ENCODE results near the gene DCAF17.

DNA sequence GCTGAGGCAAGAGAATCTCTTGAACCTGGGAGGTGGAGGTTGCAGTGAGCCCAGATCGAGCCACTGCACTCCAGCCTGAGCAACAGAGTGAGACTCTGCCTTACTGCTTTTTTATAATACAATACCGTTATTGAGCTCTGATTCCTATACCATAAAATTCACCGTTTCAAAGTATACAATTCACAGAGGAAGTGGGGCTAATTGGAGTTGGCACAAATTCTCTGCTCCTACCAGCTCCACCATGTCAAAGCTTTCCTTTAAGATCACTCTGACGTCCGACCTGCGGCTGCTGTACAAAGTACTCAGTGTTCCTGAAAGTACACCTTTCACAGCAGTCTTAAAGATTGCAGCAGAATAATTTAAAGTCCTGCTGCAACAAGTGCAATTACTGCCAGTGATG is 58.6 kb downstream of the DCAF17 start:
- TF ChIP-seq, protein P1, sequence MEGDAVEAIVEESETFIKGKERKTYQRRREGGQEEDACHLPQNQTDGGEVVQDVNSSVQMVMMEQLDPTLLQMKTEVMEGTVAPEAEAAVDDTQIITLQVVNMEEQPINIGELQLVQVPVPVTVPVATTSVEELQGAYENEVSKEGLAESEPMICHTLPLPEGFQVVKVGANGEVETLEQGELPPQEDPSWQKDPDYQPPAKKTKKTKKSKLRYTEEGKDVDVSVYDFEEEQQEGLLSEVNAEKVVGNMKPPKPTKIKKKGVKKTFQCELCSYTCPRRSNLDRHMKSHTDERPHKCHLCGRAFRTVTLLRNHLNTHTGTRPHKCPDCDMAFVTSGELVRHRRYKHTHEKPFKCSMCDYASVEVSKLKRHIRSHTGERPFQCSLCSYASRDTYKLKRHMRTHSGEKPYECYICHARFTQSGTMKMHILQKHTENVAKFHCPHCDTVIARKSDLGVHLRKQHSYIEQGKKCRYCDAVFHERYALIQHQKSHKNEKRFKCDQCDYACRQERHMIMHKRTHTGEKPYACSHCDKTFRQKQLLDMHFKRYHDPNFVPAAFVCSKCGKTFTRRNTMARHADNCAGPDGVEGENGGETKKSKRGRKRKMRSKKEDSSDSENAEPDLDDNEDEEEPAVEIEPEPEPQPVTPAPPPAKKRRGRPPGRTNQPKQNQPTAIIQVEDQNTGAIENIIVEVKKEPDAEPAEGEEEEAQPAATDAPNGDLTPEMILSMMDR (IDR thresholded peaks at IDR 0.05; ENCODE audit: borderline replicate concordance, extremely low read depth, low read length, poor library complexity, severe bottlenecking): no peak
- TF ChIP-seq EZH2 (IDR thresholded peaks at IDR 0.05; ENCODE audit: borderline replicate concordance, low read depth, low read length, severe bottlenecking): no peak

All from DND-41 (cell line).